Stimulated activated CD8-positive, alpha-beta memory T cell treated with anti-CD3 and anti-CD28 coated beads, Interleukin-15, amount 100 ng/mL, for 48 hours (primary cell): Measurements from ENCODE around the gene PDPR.
"Not testable (repeated sequence)": the region's sequence is repeated elsewhere in the genome, so short reads cannot be mapped to it uniquely, and the experiment has no call there.

Experiments used
- DNase-seq, 2 donors: peaks; one replicate each; pipeline ENCODE4 v3.0.0-alpha.2; 2020; ENCODE audit warnings: low read depth in 2 of 2

PDPR gene

DNA sequence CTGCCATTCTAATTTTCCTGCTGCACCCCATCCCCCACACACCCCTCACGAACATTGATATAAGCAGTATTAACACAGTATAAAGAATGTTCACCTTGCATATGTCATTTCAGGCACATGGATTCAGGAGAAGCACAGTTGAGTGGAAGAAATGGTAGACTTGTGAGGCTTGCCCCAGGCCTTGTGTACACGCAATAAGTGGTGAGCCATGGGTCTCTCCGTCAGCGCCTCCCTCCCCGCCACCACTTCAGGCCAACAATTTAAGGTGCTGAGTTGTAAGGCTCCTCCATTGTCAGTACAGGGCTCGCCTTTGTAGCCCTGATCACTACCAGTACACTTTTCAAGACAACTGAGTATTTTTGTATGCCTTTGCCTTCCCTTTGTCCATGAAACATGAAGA lies 47.2 kb downstream of the PDPR start:
- DNase-seq = no peak

DNA sequence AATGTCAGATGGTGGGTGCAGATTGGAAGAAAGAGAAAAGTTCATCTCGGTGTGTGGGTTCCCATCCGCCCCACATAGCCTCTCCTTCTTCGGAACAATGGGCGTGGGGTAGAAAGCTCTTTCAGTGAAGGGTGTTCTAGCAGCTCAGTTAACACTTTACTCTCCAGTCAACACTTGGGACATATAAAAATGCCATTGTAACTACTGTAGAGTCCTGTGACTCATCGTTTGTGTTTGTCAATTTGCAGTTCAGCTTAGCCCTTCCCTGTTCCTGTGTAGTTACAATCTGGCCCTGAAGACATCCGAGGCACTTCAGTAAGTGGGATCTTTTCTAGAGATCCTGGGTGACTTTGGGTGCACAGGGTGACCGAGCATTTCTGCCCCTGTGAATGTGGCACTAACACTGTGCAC lies 47.9 kb downstream of the PDPR start:
- no peak for DNase-seq

DNA sequence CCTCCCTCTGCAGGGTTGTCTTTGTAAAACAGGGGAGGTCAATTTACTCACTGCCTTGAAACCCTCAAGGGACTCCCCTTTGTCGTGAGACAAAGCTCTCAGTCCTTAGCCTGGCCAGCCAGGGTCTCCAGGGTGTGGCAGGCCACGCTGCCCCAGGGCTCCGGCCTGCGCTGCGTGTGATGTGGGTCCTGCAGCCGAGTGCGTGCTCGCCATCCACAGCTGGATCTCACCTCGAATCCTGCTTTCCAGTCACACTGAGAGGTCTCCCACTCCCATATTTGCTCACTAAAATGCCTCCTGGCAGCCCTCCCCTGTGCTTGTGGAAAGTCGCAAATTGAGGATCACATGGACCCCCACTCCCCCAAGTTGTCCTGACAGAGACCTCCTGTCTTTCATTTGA lies 49.5 kb downstream of the PDPR start:
- DNase-seq = no peak

DNA sequence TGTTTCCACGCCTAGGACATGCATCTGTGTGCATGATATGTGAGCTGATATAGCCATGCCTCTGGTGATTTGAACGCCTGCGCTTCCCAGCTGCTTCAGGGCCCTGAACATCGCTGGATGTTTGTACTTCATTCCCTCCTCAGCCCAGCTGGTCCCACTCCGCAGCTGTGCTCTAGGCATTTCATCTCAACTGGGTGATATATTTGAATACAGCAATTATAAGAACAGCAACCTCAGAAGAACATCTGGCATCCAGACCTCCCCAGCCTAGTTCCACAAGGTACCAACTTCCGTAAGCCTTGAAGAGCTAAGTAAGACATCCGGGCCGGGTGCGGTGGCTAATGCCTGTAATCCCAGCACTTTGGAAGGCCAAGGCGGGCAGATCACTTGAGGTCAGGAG lies 52.6 kb downstream of the PDPR start:
- not testable (repeated sequence) for DNase-seq

DNA sequence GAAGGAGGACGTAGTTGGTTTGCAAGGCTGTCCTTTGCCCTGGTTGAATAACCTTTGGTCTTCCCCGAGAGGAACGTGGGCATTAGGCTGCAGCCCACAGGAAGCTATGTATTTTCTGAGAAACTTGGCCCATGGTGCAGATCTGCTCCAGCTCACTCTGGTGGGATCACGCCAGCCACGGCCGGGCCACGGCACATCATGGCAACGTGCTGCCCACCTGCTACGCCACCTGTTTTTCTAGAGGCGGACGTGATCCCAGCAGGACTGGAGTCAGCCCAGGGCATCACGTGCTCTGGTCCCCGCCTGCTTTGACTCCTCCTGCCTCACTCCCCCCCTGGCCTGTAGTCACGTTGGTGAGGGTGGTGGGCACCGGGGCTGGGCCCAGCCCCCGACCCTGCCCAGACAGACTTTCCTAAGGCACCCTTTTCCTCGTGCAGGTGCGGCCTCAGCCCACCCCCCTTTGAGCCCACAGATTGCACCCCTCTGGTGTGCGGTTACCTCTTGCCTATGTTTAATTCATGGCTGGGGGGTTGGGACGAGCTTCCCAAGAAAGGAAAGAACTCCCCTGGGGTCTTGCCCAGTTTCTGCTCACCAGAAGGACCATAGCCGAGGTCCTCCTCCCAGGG lies 59.2 kb downstream of the PDPR start, which contains the start of gene CLEC18C:
Gene CLEC18C (plus strand): TSS at position 576 of the 626 bp plus-strand sequence. CDS start 492 bp downstream, outside the sequence.
- DNase-seq = not testable (repeated sequence)

DNA sequence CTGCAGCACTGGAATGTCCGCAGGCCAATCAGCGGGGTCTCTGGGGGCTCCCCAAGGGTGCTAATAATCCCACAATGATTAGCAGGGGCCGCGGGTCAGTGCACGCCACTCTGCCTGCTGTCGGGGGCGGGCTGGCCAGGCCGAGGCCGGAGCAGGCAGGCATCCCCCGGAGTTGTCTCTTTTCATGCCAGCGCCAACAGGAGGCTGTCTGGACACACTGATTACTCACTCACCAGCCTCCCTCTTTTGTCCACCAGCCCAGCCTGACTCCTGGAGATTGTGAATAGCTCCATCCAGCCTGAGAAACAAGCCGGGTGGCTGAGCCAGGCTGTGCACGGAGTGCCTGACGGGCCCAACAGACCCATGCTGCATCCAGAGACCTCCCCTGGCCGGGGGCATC lies 59.8 kb downstream of the PDPR start:
- DNase-seq = not testable (repeated sequence)

- DNase-seq = not testable (repeated sequence)
Observed at GRCh38 chr16:70174387-70174932, 60.3 kb downstream of the PDPR start.

DNA sequence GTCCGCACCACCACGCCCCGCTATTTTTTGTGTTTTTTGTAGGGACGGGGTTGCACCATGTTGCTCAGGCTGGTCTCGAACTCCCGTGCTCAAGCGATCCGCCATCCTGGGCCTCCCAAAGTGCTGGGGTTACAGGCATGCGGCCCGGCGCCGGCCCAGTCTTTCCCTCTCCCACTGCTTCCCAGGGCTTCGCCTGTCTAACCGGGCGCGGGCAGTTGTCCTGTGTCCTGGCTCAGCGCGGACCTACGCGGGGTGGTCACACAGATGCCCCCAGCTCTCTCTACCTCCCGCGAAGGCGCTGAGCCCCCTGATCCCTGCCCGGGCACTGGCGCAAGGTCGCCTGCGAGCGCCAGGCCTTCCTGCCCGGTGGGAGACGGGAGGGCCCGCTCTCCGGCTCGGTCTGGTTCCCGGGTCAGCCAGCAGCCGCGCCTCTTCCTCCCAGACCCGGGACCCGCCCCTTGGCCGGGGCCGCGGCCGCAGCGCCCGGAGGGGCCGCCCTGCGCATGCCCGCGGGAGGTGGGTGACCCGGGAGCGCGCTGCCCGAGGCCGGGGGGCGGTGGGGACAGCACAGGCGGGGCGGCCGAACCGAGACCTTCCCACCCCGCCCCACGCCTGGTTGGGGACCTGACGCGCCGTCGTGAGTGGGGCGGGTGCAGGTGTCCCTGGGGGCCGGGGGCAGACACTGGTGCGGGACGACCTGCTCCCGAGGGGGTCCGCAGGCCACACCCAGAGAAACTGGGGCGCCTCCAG lies 73.9 kb downstream of the PDPR start:
- not testable (repeated sequence) for DNase-seq

- DNase-seq = not testable (repeated sequence)
Observed at GRCh38 chr16:70188608-70188915, 74.4 kb downstream of the PDPR start.

GRCh38 chr16:70190574-70190973 lies 76.4 kb downstream of the PDPR start:
- not testable (repeated sequence) for DNase-seq

- DNase-seq = not testable (repeated sequence)
Observed at GRCh38 chr16:70196683-70197300, 82.7 kb downstream of the PDPR start.

- not testable (repeated sequence) for DNase-seq
Observed at GRCh38 chr16:70197611-70198010, 83.5 kb downstream of the PDPR start.

DNA sequence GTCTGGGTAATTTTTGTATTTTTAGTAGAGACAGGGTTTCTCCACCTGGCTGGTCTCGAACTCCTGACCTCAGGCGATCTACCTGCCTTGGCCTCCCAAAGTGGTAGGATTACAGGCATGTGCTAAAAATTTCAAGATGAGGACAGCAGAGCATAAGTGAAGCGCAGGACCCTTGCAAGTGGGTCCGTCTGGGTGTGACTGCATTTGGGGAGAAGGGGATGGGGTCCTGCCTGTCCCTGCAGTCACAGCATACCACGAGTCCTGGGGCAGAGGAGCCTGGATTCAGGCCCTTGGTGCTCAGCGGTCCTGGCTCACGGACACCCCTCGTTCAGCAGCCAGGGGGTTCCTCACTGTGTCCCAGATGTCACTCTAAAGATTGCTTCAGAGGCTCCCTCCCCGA lies 84.1 kb downstream of the PDPR start:
- DNase-seq = not testable (repeated sequence)

DNA sequence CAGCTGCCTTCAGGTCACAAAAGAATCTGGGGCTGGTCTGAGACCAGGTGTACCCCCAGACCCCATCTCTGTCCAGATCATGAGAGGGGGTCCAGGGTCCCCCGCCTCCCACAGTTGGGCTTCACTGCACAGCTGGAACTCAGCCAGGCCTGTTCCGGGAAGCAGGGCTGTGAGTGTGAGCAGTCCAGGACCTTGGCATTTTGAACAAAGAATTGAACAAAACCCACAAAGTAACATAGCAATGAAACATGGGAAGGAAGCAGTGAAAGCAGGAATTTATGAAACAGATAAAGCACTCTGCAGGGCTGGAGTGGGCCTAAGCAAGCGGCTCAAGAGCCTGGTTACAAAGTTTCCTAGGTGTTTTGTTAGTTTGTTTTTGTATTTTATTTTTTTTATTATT lies 84.5 kb downstream of the PDPR start:
- not testable (repeated sequence) for DNase-seq

DNA sequence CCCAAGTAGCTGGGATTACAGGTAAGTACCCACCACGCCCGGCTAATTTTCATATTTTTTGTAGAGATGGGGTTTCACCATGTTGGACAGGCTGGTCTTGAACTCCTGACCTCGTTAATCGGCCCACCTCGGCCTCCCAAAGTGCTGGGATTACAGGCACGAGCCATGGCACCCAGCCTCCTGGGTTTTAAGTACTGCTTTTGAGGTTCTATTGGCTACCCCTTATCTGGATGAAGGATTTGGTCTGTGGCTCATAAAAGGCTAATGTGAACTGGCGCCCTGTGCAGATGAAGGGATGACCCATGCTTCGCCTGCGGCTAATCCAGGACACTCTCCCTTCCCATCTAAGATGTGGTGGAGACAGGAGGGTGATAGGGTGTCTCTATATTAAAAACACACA lies 85.0 kb downstream of the PDPR start:
- DNase-seq = not testable (repeated sequence)

- not testable (repeated sequence) for DNase-seq
Observed at GRCh38 chr16:70200063-70200462, 85.9 kb downstream of the PDPR start.

GRCh38 chr16:70203508-70203907 lies 89.4 kb downstream of the PDPR start:
- DNase-seq = not testable (repeated sequence)

DNA sequence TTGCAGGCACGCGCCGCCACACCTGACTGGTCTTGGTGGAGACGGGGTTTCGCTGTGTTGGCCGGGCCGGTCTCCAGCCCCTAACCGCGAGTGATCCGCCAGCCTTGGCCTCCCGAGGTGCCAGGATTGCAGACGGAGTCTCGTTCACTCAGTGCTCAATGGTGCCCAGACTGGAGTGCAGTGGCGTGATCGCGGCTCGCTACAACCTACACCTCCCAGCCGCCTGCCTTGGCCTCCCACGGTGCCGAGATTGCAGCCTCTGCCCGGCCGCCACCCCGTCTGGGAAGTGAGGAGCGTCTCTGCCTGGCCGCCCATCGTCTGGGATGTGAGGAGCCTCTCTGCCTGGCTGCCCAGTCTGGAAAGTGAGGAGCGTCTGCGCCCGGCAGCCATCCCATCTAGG lies 89.9 kb downstream of the PDPR start:
- DNase-seq = not testable (repeated sequence)

- DNase-seq = not testable (repeated sequence)
Observed at GRCh38 chr16:70204668-70205405, 90.7 kb downstream of the PDPR start.

- DNase-seq = not testable (repeated sequence)
Observed at GRCh38 chr16:70206382-70206781, 92.2 kb downstream of the PDPR start.
